GM19043 (cell line): ENCODE measurements around the gene COG7.
"Not testable (repeated sequence)": the region's sequence is repeated elsewhere in the genome, so short reads cannot be mapped to it uniquely, and the experiment has no call there.

Experiments
- ATAC-seq: cut with Tn5 transposase; IDR thresholded peaks from one replicate; pipeline ENCODE4 v1.9.1; 2021; ENCODE audit warnings: low read depth; ENCODE audit not compliant: unreplicated experiment

COG7 gene

GRCh38 chr16:23478566-23478965 is 25.6 kb upstream of the COG7 start:
- ATAC-seq = no peak

GRCh38 chr16:23476289-23476688 is 23.3 kb upstream of the COG7 start:
- no peak for ATAC-seq

- ATAC-seq = no peak
These were observed 16.8 kb upstream of the COG7 start for GRCh38 chr16:23469814-23470213.

GRCh38 chr16:23466162-23466885 is 13.3 kb upstream of the COG7 start:
- no peak for ATAC-seq

GRCh38 chr16:23465179-23465578 is 12.2 kb upstream of the COG7 start:
- ATAC-seq = no peak

- ATAC-seq = no peak
These were observed 11.2 kb upstream of the COG7 start for GRCh38 chr16:23464196-23464595.

GRCh38 chr16:23462994-23463393 is 10.0 kb upstream of the COG7 start:
- not testable (repeated sequence) for ATAC-seq

GRCh38 chr16:23453338-23454052 is 506 bp upstream of the COG7 start:
- ATAC-seq = no peak

GRCh38 chr16:23452221-23452571 is 793 bp downstream of the COG7 start:
- ATAC-seq = no peak

GRCh38 chr16:23448392-23448791 is 4.6 kb downstream of the COG7 start:
- ATAC-seq = no peak

- ATAC-seq = not testable (repeated sequence)
These were observed 15.4 kb downstream of the COG7 start for GRCh38 chr16:23437542-23437941.

GRCh38 chr16:23436951-23437350 is 16.0 kb downstream of the COG7 start:
- ATAC-seq = no peak

- no peak for ATAC-seq
These were observed 17.5 kb downstream of the COG7 start for GRCh38 chr16:23435500-23435899.

GRCh38 chr16:23434380-23434779 is 18.6 kb downstream of the COG7 start:
- no peak for ATAC-seq

- no peak for ATAC-seq
These were observed 19.6 kb downstream of the COG7 start for GRCh38 chr16:23433261-23433920.

- ATAC-seq = no peak
These were observed 20.5 kb downstream of the COG7 start for GRCh38 chr16:23432176-23433128.

- no peak for ATAC-seq
These were observed 24.6 kb downstream of the COG7 start for GRCh38 chr16:23428351-23428750.

GRCh38 chr16:23424292-23424958 is 28.6 kb downstream of the COG7 start:
- ATAC-seq = no peak

GRCh38 chr16:23423496-23424049 is 29.4 kb downstream of the COG7 start:
- ATAC-seq = no peak

GRCh38 chr16:23420011-23420410 is 33.0 kb downstream of the COG7 start:
- no peak for ATAC-seq
